Fibroblast of peridontal ligament (primary cell): ENCODE data around the gene AJM1.
A peak's percentile ranks its signal among the peaks of the same experiment; 100 is the strongest.

Experiments
- DNase-seq: peaks from one replicate; pipeline ENCODE4 v3.0.0-alpha.2; 2010; ENCODE audit errors: extremely low read depth

AJM1 gene

DNA sequence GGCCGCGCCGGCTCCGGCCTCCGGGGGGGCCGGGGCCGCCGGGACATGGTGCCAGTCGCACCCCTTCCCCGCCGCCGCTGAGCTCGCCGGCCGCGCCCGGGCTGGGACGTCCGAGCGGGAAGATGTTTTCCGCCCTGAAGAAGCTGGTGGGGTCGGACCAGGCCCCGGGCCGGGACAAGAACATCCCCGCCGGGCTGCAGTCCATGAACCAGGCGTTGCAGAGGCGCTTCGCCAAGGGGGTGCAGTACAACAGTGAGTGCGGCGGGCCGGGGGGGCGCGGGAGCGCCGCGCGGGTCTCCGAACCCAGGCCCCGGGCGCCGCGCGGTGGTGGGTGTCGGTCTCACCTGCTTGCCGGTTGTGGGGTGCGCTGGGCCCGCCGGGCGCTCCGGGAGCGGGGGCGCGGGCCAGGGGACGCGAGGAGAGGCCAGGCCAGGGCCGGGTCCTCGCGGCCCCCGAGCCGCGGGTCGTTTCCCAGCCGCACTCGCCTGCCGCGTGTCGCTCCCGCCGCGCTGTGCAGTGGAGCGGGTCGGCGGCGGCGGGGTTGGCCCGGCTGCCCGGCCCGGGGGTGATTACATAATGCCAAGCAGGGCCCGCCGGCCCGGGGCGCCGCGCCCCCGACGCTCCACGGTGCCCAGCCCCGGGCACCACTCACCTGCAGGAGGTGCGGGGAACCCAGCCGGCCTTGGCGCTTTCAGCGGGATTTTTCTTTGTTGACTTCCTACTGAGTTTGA lies 34.0 kb upstream of the AJM1 start:
- DNase-seq = no peak

DNA sequence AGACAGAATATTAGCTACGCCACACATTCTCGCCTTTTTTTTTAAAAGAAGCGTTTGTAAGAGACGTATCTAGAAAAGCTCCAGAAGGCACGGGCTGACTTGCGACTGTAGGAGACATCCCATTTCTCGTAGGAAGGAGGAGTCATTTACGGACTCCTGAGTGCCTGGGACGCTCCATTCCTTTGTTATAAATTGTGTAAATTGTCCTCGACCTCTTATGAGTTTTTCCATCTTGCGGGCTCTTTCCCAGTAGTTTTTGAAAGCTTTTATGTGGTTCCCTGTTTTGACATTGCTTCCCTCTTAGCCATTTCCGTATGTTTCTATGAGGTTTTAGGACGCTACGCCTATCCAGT lies 33.5 kb upstream of the AJM1 start:
- DNase-seq = peak; percentile 46

DNA sequence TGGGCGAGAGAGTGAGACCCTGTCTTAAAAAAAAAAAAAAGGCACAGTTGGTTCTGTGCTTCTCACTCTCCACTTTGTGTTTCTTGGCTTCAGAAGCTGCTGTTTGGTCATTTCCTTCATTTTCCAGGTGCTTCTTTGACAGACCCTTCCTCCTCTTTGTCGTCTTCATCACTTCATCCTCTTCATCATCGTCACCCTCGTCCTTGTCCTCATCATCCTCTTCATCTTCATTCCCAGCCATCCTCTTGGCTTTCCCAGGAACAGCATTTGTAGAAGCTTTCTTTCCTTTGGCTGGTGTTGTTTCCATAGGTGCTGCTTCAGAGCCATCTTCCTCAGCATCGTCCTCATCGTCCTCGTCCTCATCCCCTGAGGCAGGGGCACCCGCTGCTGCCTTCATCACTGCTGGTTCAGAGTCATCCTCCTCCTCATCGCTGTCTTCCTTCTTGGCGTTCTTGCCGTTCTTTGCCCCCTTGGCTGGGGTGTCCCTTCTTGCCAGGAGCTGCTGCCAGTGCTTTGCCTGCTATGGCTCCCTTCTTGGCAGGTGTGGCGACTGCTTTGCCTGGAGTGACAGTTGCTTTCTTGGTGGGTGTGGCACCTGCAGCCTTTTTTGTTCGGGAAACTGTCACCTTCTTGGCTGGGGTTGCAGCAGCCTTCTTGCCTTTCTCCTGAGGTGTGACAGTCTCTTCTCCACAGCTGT lies 27.4 kb upstream of the AJM1 start:
- DNase-seq = no peak

DNA sequence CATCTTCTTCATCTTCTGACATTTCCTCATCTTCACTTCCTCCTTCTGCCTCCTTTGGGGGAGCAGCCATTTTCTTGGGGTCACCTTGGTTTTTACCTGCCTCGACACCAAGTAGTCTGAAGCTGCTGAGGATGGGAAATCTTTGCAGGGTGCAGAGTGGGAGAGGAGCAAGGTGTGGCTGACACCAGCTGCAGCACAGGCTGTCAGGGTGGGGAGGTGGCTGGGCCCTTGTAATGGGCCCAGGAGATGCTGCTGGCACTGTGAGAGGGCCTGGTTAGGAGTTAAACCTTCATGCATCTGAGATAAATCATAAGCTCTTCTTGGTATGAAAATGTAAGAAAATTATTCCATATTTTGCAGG lies 26.9 kb upstream of the AJM1 start:
- DNase-seq = no peak

DNA sequence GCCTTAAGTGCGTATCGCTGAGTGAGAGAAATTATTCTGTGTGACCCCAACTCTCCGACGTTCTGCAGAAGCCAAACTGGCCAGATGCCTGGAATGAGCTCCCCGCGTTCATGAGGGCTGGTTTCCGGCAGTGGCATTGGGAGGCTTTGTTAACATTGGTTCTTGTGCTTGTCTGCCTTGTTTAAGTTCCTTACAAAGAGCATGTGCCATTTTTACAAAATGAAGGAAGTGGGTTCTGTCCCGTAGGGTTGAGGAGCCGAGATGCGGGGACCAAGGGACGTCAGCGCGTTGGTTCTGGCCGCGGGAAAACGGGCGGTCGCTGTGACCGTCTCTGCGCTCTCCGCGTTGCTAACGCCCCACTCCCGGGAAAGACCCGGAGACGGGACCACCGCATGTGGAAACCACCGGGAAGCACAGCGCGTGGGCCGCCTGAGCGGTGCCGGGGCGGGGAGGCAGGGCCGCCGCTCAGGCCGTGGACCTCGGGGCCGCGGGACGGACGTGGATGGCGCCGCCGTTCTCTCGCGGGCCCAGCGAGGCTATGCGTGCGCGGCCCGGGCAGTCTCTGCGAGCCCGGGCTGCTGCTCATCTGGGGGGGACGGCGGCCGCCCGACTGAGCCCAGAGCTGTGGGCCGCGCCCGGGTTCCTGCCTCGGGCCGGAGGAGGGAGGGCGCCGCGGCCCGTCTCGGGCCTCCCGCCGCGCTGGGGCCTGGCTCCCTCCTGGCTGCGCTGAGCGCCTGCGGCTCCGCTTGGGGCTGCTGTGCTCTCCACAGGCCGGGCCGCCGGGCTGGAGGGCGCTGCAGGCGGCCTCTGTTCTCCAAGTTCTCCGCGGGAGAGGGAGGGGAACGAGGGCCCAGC lies 21.1 kb upstream of the AJM1 start:
- DNase-seq = no peak

DNA sequence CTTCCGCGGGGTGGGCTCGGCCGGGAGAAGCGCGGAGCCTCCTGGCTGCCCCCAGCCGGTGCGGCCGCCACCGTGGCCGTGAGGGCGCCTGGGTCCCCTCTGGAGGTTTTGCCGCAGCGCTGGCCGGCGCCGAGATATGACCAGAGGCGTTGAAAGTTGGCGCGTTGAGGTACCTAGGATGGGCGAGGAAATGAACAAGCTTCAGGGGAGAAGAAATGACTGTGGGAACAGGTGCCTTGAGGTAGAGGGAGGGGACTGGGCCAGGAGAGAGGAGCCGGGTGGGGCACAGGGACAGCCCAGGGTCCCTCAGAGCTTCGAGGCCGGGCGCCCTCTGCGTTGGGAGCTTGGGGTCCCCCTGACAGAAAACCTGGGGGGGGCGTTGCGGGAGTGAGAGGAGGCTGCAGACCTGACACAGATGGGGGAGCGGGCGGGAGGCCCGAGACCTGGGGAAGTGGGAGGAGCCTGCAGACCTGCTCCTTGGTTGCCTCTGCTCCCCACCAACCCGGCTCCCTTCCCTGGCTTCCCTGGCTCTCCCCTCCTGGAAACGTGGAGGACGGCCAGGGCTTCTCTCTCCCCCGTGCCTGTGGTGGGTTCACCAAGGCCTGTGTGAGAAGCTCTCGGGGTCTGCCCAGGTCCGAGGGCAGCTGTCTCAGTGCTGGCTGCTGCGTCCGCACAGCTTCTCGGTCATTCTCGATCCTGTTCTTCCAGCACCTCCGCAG lies 20.3 kb upstream of the AJM1 start:
- DNase-seq = no peak

DNA sequence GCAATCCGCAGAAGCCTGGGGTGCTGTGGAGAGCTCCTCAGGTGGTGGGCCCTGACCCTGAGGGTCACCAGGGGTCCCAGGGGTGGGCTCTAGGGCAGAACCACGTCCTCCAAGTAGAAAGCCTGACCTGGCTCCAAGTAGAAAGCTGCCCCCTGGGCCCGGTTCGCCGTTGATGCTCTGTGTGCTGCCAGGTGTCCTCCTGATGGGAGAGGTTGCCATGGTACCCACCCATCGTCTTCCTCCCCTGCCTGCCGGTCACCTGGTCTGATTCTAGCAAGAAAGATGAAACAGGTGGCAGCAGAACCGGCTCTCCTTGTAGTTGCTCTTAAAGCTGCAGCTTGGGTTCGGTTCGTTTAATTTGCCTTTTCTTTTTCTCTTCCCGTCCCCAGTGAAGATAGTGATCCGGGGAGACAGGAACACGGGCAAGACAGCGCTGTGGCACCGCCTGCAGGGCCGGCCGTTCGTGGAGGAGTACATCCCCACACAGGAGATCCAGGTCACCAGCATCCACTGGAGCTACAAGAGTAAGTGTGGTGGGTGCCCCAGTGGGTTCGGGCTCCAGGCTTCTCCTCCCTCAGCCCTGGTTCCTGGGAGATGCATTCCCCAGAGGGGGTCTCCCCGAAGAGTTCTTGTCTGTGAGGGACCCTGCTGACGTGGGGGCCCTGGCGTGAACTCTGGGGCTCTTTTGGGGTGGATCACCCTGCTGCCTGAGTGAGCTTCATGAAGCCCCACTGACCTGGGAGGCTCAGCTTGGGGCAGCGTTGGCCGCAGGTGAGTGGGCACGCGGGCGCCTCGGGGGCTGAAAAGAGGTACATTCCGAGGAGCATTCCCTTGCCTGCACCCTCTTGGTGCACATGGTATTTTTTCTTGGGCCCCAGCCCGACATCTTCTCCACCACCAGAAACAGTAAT lies 18.9 kb upstream of the AJM1 start:
- no peak for DNase-seq

DNA sequence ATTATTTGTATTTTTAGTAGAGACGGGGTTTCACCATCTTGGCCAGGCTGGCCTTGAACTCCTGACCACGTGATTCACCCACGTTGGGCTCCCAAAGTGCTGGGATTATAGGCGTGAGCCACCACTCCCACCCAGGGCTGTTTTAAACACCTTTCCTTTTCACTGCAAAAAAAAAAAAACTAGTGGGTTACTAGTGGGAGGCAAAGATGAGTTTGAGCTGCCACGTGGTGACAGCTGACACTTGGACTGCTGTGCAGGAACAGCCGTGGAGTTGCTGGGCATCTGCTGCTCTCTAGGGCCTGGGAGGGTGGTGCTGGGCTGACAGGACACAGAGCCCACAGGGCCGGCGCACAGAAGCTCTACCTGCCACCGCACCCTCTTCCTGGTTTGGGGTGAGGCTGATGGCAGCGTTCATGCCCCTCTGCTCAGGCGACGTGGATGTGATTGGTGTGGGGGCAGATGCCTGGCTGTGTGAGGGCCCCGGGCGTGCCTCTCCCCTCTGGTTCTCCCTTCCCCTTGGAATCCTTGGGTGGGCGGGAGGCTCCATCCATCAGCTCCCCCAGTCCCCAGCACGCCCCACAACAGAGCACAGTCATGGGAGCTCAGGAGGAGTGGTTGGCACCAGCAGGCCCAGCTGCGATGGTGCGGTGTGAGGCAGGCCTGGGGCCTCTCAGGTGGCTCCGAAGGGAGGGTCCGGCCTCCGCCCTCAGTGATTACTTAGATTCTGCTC lies 17.6 kb upstream of the AJM1 start:
- DNase-seq = no peak

DNA sequence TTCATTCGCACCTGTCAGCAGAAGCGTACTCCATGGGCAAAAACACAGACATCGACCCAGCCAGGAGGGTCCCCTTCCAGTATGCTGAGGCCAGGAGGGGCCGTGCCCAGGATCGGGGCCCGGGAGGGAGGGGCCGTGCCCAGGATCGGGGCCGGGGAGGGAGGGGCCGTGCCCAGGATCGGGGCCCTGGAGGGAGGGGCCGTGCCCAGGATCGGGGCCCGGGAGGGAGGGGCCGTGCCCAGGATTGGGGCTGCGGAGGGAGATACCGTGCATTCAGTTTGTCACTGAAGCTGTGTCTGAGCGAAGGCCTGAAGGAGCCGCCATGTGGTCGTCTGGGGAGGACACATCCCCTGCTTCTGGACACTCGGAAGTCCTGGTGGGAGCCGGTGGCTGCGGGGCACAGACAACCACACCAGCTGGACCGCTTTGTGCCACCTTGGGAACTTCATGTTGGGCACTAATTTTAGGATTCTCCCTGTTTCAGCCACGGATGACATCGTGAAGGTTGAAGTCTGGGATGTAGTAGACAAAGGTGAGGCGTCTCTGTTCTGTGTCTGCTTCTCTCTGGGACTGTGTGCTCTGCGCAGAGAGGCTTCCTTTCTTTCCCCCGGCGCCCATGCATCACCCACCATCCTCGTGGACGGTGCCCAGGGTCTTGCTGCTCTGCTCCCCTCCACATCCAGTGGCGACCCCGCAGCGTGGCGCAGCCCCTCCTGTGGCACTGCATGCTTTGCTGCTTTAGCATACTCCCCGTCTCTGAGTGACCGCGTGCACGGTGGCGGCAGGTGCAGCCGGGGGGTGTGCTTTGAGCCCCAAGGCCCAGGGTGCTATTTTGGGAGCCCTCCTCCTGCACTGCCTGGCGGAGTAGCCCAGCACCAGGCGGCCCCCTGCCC lies 16.7 kb upstream of the AJM1 start:
- no peak for DNase-seq

DNA sequence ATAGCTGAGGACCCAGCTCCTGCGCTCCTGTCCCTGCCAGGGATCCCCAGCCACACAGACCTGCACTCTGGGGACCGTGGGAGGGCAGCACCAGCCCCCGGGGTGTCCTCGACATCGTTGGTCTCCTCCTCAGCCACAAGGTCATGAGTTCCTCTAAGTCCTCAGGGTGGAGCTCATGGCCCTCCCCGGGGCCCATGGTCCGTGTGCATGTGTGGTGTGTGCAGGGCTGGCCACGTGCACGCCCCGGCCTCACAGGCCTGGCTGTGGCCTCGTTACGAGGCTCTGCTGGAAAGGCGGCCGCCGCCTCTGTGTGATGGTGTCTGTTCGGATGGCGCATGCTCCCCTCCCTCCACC lies 16.1 kb upstream of the AJM1 start:
- no peak for DNase-seq

DNA sequence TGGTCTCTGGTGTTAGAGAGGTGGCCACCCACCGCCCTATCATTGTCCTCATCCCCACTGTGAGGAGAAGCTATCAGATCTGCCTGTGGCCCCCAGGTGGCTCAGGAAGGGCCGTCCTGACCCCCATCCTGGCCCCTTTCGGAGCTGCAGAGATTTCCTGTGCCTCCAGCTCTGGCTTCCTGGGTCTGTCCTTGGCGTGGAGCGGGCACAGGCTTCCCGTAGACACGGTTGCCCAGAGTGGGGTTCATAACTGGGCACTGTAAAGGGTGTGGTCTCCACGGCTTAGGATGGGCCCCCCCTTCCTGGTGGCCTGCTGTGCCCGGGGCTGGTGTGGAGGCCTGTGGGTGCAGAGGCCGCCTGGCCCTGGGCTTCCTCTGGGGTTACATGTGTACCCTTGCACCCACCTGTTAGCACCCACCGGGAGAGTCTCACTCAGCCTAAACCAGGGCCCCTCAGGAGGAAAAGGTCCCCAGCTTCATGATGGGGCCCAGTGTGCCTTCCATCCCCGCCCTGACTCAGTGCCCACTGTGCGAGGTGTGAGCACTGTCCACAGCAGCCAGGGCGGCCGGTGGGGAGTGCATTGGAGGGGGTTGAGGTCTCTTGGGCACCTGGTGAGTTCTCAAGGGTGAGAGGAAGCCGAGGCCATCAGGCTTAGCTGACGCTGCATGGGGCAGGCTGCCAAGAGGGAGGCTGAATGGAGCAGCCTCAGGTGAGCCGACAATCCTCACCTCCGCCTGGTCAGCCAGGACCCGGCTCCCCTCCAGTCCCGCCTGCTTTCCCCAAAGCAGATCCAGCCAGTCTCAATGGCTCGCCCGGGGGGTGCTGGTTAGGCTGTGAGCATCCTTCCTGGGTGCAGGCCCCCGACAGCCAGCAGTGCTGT lies 15.3 kb upstream of the AJM1 start:
- no peak for DNase-seq

DNA sequence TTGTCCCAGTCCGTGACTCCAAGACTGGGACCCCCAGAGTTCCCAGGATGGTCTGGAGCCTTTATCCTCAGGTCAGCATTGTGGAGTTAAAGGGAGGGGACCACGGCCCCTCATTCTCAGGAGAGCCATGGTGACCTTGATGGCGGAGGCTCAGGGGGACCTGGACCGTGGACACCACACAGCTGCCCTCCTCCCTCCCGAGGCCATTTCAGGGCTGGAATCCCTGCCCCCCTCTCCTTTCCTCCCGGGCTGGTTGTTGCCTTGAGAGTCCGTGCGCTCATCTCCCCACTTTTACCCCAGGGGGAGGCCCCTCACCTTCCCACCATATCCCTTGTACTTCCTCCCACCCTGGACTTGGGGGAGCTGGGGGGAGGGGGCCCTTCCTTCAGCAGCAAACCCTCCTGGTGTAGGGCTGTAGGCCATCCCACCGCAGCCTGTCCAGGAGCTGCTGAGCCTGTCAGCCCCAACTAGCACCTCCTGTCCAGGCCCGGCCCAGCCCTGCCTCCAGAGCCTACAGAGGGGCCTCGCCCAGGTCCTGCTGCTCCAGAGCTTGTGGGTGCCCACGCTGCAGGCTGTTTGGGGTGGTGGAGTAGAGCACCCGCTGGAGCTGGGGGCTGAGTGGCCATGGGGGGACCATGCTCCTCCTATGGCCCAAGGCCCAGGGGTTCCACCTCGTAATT lies 14.3 kb upstream of the AJM1 start:
- no peak for DNase-seq

DNA sequence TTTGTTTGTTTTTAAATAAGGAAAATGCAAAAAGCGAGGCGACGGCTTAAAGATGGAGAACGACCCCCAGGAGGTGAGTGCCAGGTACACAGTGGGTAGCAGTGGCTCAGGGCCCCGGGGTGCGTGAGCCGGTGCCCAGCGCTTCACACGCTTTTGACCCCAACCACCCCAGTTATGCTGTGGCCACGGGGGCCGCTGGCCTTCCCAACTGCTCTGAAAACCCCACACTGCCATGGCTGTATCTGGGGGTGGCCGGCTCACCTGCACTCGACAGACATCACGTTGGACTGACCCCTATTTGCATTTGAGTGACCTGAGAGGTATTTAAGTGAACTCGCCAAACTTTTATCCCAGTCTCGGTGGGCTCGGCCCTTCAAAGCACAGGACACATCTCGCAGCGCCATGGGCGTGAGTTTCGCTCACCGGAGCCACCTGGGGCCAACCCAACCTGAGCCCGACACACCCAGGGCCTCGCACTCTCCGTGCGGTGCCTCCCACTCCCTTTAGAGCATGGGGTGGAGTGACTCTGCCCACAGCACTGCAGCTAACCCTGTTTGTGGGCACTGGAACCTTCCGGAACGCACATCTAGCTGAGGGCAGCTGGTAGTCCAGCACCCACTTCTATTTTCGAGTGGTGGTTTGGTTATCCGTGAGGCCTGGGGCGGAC lies 13.7 kb upstream of the AJM1 start:
- no peak for DNase-seq

DNA sequence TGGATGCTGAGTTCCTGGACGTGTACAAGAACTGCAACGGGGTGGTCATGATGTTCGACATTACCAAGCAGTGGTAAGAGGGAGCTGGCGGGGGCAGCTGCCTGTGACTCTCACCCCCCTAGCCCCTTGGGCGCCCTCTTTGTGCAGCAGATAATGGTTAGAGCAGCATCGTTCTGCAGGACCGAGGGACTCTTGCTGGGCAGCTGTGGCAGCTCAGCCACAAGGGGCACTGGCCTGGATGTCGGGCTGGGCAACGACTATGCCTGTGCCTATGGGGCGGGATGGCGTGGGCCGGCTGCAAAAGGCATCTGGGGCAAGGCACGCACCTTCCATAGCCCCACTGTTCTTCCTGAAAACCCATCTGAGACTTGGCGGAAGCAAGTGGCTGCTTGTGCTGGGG lies 12.9 kb upstream of the AJM1 start:
- DNase-seq = no peak

DNA sequence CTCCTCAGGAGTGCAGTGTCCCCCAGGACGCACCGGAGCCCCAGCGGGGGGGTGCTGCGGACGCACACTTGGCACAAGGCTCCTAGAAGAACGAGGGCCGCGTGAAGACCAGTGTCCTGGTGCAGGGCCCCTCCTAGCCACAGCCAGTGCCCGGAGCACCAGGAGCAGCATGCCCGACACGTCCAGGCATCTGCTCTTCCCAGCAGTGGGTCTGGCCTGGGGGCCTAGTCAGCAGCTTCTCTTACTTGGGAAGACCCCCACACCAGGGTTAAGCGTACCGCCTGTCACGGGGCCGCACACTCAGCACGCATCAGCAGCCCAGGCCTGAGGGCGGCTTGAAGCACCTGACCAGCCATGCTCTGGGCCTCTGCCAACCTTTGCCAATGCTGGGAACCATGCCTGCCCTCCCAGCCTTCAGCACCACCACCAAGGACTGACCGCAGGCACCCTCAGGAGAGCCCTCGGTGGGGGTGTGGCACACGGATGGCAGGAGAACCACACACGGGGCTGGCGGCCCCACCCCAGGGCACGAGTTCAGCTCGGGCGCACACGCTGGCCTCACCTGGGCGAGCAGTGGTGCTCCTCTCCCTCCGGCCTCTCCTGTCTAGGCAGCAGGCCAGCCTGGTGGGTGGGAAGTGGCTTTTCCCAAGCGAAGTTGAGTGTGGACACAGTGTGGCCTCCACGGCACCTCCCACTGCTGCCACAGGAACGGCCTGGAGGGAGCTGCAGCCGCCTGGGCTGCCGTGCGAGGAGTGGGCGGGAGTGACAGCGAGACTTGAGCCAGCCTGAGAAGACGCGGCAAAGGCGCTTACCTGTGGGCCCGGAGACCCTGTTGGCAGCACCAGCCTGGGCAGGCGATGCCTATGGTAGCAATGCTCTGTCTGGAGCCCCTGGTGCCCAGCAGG lies 12.0 kb upstream of the AJM1 start:
- DNase-seq = no peak

DNA sequence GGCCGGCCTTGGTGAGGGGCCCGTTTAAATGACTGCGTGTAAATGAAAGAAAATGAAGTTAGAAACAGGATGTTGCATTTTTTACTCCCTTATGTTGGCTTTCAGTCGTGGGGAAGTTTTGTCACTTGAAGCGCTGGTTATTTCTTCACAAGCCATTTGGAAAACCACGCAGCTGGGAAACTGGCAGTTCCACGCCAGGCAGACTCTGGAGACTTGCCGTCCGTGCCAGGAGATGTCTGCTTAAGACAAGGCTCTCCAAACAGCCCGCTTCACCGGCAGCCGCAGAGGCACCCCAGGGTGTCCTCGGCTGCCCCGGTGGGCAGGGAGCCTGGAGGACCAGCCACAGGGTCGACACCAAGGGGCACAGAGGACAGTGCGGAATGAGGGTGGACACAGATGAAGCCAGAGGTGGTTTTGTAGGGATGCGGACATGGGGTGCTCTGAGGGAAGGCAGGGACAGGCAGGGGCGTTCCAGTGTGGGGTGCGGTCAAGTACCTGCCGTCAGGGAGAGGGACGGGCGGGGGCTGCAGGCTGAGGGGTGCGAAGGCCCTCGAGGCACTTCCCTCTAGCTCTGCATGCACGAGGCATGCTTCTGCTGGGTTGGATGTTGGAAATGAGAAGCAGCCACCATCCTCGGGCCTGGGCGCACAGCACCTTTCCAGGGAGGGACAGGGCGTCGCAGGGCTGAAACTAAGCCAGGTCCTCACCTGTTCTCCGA lies 11.1 kb upstream of the AJM1 start:
- DNase-seq = no peak
